Urothelium cell line (cell line): ENCODE data around the gene SCUBE3.

Experiments used
- DNase-seq: peaks from one replicate; pipeline ENCODE4 v3.0.0; 2011; ENCODE audit warnings: low spot score, mixed read lengths
- FAIRE-seq: peaks from 2 replicates; lab custom pipeline; 2011; peaks lifted over from hg19 to GRCh38; lab: Jason Lieb, UNC

Gene SCUBE3

DNA sequence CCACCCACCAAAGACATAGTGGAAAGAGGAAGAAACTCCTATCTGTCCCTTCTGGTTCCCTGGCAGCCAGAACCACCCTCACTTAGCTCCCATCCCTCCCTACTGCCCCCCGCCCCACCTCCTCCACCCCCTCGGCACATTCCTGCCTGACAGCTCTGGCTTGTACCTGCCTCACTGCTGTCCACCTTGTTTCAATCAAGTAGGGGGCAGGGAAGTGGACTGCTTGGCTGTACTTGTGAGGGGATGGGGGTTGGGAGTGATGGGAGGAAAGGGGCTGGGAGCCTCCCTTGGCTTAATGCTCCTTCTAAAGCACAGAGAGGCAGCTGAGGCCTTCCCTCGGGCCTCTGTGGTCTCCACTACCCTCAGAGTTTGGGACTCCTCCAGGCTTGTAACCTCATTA lies 23.7 kb downstream of the SCUBE3 start:
- FAIRE-seq (no peak), DNase-seq (no peak)

DNA sequence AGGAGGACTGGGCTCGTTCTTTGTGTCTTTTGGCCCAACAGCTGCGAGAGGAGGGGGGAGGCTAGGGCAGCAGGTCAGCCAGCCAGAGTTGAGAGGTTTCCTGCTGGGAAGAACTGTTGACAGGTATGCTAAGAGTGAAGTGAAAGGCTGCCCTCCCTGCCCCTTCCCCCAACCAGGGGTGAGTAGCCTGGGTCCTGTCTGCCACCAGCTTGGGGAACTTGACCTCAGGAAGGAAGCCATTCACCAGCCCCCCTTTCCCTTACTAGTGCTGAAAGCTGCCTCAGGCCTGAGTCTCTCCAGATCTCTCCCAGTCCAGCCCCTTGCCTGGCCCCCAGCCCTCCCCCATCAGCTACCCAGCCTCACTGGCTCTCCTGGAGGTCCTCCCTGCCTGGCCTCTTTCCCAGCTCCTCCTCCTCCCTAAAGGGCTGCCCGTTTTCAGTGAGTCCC lies 25.1 kb downstream of the SCUBE3 start:
- DNase-seq (no peak), FAIRE-seq (no peak)

DNA sequence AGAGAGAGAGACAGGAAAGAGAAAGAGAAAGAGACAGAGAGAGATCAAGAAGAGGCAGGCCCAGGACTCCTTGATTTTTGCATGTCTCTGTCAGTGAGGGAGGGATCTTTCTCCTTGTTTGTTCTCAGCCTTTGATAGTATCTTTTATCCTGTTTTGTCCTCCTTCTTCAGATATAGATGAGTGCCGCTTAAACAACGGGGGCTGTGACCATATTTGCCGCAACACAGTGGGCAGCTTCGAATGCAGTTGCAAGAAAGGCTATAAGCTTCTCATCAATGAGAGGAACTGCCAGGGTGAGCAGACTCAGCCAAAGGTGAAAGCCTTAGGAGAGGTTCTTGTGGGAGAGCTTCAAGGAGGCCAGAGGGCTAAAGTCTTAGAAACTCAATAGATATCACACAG lies 25.8 kb downstream of the SCUBE3 start:
- DNase-seq (no peak), FAIRE-seq (no peak)

DNA sequence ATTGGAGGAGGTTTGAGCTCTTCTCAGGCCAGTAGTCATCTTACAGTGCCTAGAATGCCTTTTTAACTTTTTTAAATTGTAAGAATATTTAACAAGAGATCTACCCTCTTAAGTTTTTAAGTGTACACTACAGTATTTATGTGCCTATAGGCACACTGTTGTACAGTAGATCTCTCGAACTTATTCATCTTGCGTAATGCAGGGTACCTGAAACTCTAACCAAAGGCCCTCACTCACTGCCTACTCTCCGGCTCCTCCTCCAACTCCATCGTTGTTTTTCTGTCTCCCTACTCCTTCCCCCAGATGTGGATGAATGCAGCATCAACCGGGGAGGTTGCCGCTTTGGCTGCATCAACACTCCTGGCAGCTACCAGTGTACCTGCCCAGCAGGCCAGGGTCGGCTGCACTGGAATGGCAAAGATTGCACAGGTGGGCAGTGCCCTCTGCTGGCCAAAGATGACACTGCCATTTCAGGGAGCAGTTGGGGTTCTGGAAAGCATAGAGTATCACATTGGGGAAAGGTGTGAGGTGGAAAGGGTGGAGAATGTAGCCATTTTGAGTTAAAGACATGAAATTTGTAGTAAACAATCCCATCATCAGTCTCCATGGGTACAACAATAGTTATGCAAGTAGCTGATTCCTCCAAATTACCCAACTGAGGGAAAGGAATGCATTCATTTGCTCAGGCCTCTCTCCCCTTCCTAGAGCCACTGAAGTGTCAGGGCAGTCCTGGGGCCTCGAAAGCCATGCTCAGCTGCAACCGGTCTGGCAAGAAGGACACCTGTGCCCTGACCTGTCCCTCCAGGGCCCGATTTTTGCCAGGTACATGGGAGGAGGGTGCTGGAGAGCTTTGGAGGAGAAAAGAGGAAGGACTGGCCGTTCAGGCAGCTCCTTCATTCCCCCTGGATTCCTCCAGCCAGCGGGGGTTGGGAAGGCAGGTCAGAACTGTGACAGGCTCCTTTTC lies 27.4 kb downstream of the SCUBE3 start:
- DNase-seq (peak; percentile 84), FAIRE-seq (no peak)

DNA sequence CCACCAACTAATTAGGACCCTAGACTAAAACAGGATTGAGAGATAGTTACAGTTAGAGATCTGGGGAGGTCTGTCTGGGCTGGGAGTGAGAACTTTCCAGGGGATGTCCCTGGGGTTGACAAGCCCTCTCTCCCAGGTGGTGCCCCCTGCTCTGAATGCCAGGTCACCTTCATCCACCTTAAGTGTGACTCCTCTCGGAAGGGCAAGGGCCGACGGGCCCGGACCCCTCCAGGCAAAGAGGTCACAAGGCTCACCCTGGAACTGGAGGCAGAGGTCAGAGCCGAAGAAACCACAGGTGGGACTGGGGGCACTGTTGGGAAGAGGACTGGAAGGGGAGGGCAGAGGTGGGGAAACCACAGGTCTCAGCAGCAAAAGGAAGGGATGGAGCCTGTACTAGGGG lies 28.7 kb downstream of the SCUBE3 start:
- FAIRE-seq: no peak
- no peak for DNase-seq

DNA sequence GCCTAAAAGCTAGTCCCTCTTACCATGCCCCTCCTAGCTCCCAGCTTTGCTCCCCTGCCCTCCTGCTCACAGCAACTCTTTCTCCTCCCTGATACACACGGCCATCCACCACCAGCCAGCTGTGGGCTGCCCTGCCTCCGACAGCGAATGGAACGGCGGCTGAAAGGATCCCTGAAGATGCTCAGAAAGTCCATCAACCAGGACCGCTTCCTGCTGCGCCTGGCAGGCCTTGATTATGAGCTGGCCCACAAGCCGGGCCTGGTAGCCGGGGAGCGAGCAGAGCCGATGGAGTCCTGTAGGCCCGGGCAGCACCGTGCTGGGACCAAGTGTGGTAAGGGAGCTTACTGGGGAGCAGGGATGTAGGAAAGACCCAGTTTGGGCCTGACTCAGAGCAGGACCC lies 29.1 kb downstream of the SCUBE3 start:
- DNase-seq: no peak
- no peak for FAIRE-seq

DNA sequence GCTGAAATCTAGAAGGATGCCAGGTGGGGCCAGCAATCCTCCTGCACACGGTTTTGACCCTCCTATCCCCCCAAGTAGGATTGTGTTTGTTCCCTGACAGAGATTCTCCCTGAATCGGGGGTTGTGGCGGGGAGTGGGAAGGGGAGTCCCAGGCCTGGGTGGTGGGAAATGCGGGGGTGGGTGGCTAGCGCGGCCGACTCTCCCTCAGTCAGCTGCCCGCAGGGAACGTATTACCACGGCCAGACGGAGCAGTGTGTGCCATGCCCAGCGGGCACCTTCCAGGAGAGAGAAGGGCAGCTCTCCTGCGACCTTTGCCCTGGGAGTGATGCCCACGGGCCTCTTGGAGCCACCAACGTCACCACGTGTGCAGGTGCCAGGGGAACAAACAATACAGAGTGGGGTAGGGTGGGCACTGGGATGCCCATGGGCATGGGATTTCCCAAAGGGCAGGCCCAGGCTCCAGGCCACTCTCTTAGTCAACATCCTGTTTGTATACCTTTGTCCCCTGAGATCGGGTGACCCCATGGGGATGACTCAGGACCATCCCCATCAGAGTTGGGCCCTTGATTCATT lies 29.7 kb downstream of the SCUBE3 start:
- no peak for DNase-seq
- FAIRE-seq: no peak

DNA sequence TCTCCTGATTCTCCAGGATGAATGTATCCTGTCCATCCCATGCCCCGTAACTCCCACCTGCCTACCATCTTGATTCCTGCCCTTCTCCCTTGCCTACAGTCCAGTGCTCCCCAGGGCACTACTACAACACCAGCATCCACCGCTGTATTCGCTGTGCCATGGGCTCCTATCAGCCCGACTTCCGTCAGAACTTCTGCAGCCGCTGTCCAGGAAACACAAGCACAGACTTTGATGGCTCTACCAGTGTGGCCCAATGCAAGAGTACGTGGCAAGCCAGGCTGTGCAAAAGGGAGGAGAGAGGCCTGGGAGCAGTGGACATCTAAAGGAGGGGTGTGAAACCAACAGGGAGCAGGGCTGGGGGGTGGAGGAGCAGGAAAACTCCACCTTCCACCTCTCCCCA lies 30.8 kb downstream of the SCUBE3 start:
- DNase-seq (no peak), FAIRE-seq (no peak)

DNA sequence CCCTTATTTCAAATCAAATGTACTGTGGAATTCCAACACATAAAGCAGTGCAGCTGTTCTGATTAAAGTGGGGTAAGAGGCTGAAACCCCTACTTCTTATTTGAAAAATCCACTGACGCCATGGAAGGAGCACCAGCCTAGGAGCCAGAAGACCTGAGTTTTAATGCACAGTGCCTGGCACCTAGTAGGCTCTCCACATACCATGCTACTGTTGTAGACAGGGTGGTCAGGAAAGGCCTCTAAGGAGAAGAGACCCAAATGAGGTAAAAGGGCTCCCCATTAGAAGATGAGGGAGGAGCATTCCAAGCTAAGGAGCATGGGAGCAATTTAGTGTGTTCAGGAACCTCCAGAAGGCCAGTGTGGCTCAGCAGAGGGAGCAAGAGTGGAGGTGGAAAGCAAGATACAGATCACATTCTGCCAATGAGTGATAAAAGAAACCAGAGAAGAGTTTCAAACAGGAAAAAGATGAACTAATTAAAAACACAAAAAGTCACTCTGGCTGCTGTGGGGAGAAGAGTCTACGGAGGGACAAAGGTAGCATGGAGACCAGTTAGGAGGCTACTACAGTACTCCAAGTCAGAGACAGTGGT lies 34.0 kb downstream of the SCUBE3 start:
- DNase-seq: no peak
- no peak for FAIRE-seq

DNA sequence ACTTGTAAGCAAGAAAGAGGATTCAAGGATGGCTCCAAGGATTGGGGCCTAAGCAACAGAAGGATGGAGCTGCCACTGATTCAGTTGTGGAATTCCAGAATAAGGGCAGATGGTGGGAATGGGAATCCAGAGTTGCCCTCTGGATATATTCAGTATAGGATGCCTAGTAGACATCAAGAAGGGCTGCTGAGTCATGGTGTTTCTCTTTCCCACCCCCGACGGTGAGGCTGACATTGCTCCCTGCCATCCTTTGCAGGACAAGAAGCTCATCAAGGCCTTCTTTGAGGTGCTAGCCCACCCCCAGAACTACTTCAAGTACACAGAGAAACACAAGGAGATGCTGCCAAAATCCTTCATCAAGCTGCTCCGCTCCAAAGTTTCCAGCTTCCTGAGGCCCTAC lies 34.5 kb downstream of the SCUBE3 start:
- DNase-seq (no peak), FAIRE-seq (no peak)

DNA sequence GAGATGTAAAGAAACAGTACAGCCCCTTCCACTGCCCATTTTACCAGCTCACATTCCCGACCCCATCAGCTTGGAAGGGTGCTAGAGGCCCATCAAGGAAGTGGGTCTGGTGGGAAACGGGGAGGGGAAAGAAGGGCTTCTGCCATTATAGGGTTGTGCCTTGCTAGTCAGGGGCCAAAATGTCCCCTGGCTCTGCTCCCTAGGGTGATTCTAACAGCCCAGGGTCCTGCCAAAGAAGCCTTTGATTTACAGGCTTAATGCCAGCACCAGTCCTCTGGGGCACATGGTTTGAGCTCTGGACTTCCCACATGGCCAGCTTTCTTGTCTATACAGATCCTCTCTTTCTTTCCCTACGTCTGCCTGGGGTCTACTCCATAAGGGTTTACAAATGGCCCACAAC lies 35.2 kb downstream of the SCUBE3 start:
- no peak for DNase-seq

DNA sequence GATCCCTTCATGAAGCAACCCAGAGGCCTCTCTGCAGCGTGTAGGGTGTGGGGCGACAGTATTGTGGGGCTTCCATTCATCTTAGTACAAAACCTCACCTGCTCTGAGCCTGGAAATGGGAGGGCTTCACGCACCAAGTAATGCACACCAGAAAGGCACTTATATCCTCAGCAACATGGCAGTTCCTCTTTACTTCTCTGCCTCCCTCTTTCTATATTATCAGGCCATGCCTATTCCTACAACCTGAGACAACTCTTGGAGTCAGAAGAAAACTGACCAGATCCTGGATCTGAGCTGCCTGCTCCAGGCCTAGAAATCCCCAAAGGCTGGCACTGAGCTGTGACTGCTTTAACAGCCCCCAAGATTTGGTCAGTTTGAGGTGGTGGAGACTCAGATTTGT lies 38.2 kb downstream of the SCUBE3 start:
- FAIRE-seq (no peak), DNase-seq (no peak)

More for the DNA sequence above, 35.2 kb downstream of the SCUBE3 start:
- FAIRE-seq: no peak

DNA sequence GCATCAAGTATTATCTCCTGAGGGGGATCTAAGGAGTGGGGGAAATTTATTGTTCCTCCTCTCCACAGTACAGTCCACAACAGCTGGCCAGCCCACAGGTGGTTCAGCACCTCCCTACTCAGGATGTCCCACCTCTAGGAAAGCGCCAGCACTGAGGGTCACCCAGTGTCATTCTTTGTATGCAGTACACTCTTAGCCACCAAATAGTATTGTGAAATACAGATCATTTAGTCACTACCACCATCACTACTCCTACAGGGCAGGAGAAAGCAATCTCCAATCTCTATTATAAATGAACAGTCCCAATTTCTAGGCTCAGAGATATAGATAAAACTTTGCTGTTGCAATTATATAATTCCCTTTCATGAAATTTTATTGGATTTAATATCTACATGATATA lies 39.5 kb downstream of the SCUBE3 start:
- no peak for DNase-seq
- no peak for FAIRE-seq

DNA sequence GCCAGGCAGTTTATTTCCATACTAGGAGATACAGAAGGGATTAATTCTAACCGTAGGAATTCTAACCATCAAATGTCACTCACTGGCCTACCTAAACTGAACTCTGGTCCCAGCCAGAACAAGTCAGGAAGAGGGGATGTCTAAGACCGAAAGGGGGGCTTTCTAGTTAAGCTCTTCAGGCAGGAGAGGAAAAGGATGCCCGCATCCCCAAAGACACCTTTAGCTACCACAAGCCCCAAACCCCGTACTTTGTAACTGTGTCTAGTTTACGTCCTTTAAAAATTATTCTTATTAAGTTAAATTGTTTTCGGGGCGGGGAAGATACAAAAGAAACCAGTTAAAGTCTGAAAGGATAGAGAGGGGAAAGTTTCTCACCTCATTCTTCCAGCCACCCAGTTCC lies 44.6 kb downstream of the SCUBE3 start:
- FAIRE-seq (no peak), DNase-seq (no peak)

DNA sequence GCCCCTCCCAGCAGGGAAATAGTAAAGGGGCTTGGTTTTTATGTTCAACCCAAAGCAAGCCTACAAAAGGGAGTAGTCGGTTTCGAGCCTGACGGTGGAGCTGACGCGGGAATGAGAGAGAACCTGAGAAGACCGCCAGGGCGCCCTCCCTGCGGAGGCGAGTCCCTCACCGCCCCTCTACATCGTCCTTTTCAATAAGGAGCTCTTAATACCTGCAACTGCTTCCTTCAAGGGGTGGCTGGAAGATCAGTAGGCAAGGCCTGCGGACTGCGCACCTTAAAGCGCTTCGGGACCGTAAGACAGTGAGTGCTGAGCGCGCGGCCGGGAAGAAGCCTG lies 45.1 kb downstream of the SCUBE3 start:
- peak; percentile 73 for DNase-seq
- no peak for FAIRE-seq

DNA sequence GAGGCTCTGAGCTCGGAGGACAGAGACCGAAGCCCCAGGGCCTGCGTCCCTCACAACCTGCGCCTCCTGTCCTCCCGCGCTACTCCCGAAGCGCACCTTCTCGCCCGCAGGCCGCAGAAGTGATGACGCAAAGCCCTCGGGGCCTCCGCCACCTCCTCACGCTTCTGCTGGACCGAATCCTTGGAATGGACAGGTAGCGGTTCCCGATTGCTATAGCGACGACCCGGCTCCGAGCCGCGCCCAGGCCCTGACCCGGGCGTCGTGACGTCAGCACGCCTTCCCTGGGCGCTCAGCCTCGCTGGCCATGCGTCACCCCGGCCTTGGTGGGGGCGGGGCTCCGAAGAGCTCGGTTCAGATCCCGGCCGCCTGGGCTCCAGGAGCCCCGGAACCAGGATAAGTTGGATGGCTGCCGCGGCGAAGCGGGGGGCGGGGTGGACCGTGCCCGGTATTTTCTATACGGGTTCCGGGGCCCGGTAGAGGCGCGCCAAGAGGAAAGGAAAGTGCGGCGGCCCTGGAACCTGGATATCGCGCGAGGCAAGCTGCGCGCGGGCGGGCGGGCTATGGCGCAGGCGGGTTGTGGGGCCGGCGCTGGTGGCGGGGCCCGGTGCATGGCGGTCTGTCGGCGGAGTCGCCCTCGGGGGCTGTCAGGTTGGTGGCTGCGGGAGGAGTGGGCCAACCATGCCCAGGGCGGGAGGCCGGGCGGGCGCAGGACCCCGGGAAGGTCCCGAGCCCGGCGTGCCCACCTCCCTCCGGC lies 45.6 kb downstream of the SCUBE3 start, which contains the start of gene ZNF76:
TSS of gene ZNF76 (plus strand) at position 542 of the 754 bp plus-strand sequence. CDS start 21,417 bp downstream, outside the sequence.
- DNase-seq (peak; percentile 100), FAIRE-seq (no peak)

DNA sequence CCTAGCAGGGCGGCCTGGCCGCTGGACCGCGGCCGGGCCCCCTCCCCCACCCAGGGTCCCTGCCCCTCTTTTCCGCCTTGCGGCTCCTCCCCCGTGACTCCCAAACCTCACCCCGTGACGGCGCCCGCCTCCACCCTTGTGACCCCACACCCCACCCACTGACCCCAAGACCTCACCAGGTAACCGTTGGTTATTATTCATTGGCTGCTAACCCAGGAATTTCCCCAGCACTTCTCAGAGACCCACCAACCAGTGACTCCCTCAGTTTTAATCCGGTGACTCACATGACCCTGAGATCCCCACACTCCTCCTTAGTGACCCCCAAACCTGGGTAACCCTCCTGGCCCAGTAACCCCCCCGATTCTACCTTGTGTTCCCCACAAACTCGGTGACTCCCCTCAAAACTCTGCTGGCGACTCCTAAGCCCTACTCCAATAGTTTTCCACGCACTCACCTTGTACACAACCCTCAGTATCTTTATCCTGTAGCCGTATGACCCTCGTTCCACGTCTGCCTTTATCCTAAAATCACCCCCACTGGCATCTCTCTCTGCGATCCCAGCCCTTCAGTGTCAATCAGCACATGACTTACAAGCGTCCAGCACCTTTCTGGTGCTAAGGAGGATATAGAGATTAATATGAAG lies 46.3 kb downstream of the SCUBE3 start:
- DNase-seq (peak; percentile 82), FAIRE-seq (no peak)

DNA sequence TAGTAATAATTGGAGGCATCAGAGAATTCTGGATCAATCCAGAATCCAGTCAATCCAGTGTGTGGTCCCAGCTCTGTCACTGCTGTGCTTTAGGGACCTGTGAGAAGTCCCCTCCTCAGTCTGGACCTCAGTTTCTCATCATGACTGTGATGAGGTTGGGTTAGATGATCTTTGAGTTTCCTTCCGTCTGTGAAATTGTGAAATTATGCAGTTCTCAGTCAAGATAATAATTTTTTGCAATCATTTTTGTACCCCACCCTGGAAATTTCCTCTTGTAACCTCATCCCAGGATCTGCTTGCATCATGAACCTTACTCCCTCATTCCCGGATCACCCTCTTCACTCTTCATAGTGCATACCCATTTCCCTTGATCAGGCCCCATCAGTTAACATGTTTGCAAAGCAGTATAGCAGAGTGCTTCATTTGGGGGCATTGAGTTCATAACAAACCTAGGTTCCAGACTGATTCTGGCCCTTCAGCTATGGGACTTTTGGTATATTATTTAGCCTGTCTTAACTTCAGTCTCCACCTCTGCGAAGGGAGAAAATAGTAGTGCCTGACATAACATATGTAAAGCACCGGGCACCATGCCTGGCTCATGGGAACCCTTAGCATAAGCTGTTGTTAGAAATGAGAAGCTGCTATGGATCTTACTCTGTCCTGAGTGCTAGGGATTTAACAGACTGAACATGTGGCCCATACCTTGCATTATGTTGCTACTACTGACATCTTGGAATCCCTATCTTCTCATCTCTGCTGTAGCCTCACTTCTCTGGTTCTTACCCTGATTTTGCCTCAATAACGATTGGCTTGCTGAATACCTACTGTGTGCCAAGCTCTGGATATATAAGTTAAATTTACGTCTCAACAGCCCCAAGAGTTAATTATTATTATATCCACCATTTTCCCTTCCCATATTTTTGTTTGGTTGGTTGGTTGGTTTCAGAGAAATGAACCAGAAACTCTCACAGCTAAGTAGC lies 47.1 kb downstream of the SCUBE3 start:
- DNase-seq (no peak), FAIRE-seq (no peak)

DNA sequence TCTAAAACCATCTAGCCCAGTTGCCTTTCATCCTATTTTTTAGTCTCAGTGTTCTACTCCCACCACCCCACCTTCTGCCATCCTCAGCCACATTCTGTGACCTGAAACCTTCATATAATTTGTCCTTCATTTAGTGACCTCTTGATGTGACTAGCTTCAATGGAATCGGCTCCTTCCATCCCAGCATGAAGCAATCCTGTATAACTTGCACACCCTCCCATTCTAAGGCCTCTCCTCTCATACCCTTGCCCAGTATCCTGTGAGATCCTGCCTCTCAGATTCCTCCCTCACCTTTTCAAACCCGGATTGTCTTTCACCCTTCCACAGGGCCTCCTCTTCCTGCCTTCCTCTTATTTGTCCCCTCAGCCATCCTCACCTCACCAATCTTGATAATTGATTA lies 48.8 kb downstream of the SCUBE3 start:
- DNase-seq (no peak), FAIRE-seq (no peak)
